Spinal cord (tissue), 10 donors: ENCODE data around the gene ARMC9. TPM values are rescaled to one million over a fixed set of nuclear protein-coding genes. Genes with fewer than 3 reads are reported as not detected.

Source experiments
- DNase-seq, 6 donors: peaks; one replicate each; pipeline versions ENCODE4 v3.0.0 to v3.0.0-alpha.2; 2013 to 2015; ENCODE audit warnings: low spot score in 6 of 6, low read depth in 4 of 6
- H3K27ac ChIP-seq: one replicate; pipeline ENCODE4 v1.5.1; 2013; ENCODE audit warnings: low read depth, low read length, control low read depth
- H3K27me3 ChIP-seq: one replicate; pipeline ENCODE4 v1.6.1; 2013; ENCODE audit warnings: low read length; ENCODE audit not compliant: control insufficient read depth, insufficient read depth
- H3K36me3 ChIP-seq: one replicate; pipeline ENCODE4 v1.6.1; 2013; ENCODE audit warnings: low read length; ENCODE audit not compliant: control insufficient read depth, insufficient read depth
- H3K4me1 ChIP-seq: one replicate; pipeline ENCODE4 v1.6.1; 2013; ENCODE audit warnings: low read length; ENCODE audit not compliant: control insufficient read depth, insufficient read depth
- H3K4me3 ChIP-seq: one replicate; pipeline ENCODE4 v1.5.1; 2013; ENCODE audit warnings: low read depth, low read length, control low read depth
- H3K9me3 ChIP-seq: one replicate; pipeline ENCODE4 v1.6.1; 2013; ENCODE audit warnings: low read length; ENCODE audit not compliant: control insufficient read depth, insufficient read depth
- WGBS: methylation state at CpG from one replicate; pipeline ENCODE4 v1.1.5; 2013; ENCODE audit warnings: missing lambda C conversion rate; ENCODE audit not compliant: insufficient coverage; 5-methylcytosine and 5-hydroxymethylcytosine counted together
- polyA plus RNA-seq, 2 donors: library from polyadenylated mRNA; unstranded; fragments of 120-200 nt; gene quantifications; one replicate each; pipeline ENCODE4 v1.2.1, GENCODE V29; 2013; ENCODE audit not compliant: insufficient read length in 2 of 2
- total RNA-seq, 2 donors: library from RNA; depleted of rRNA in 1 of 2; stranded (reverse); fragments of 120-200 nt in 1 of 2; fragments of >200 nt in 1 of 2; gene quantifications; one replicate each; pipeline versions ENCODE4 v1.2.3 to v1.2.4, GENCODE V29; 2013 to 2014
- donor health status: healthy.

The ARMC9 gene
- total and polyA plus RNA-seq, 4 donors = 14.4 to 27.6 (median 21.3) TPM

GRCh38 chr2:231331533-231331932 lies 133.1 kb downstream of the ARMC9 start:
- Histone ChIP-seq H3K27me3 (no peaks in the 10 kb centered on the region), H3K4me1 (no peaks in the 10 kb centered on the region), H3K9me3 (no peaks in the 10 kb centered on the region), H3K36me3 (peaks cover 46% of the 10 kb centered on the region), H3K27ac (no peak overlapping the region), H3K4me3 (no peak overlapping the region)
- 68% methylated on average over 7 of the region's 7 CpGs for WGBS
- no peak for DNase-seq

GRCh38 chr2:231332388-231332787 lies 134.0 kb downstream of the ARMC9 start:
- 98% methylated on average over 6 of the region's 6 CpGs for WGBS
- no peaks in the 10 kb centered on the region for H3K9me3 ChIP-seq
- no peak overlapping the region for H3K4me3 ChIP-seq
- no peak overlapping the region for H3K27ac ChIP-seq
- H3K4me1 ChIP-seq = no peaks in the 10 kb centered on the region
- H3K36me3 ChIP-seq = peaks cover 46% of the 10 kb centered on the region
- H3K27me3 ChIP-seq = no peaks in the 10 kb centered on the region
- no peak for DNase-seq

- DNase-seq = no peak
- no peaks in the 10 kb centered on the region for H3K27me3 ChIP-seq
- no peaks in the 10 kb centered on the region for H3K4me1 ChIP-seq
- 100% methylated on average over 2 of the region's 9 CpGs for WGBS
- H3K36me3 ChIP-seq = peaks cover 46% of the 10 kb centered on the region
- no peak overlapping the region for H3K4me3 ChIP-seq
- H3K9me3 ChIP-seq = no peaks in the 10 kb centered on the region
- no peak overlapping the region for H3K27ac ChIP-seq
These were observed 134.6 kb downstream of the ARMC9 start for GRCh38 chr2:231332872-231333500.

DNA sequence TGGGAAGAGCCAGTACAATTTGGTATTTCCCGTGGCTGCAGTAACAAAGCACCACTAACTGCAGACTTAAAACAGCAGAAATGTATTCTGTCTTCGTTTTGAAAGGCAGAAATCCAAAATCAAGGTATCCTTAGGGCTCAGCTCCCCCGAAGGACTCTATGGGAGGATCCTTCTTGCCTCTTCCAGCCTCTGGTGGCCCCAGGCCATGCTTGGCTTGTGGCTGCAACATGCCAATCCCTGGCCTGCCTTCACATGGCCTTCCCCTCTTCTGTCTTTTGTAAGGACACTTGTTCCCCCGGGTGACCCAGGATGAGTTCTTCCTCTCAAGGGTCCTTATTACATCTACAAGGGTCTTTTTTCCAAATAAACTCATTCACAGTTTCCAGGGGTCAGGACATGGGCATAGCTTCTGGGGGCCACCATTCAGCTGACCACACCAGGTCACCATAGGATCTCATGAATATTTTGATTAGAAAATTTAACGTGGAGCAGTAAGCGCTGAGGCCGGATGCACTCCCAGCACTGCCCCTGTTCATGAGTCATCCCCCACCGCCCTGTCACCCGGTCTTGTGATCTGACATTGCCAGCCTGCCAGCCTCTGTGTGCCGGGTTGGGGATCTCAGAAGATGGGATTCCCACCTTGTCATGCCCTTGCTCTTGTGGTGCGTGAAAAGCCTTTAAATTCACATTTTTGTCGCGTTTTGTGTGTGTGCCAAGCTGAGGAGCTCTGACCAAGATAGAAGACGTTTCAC lies 135.9 kb downstream of the ARMC9 start:
- DNase-seq = no peak
- WGBS = 92% methylated on average over 12 of the region's 14 CpGs
- H3K9me3 ChIP-seq = no peaks in the 10 kb centered on the region
- H3K27me3 ChIP-seq = no peaks in the 10 kb centered on the region
- peaks cover 46% of the 10 kb centered on the region for H3K36me3 ChIP-seq
- H3K4me3 ChIP-seq = no peak overlapping the region
- H3K27ac ChIP-seq = no peak overlapping the region
- H3K4me1 ChIP-seq = no peaks in the 10 kb centered on the region

- 84% methylated on average over 4 of the region's 5 CpGs for WGBS
- H3K36me3 ChIP-seq = peaks cover 46% of the 10 kb centered on the region
- H3K9me3 ChIP-seq = no peaks in the 10 kb centered on the region
These were observed 136.6 kb downstream of the ARMC9 start for GRCh38 chr2:231334981-231335380.

GRCh38 chr2:231335591-231335990 lies 137.2 kb downstream of the ARMC9 start:
- no peaks in the 10 kb centered on the region for H3K4me1 ChIP-seq
- no peak overlapping the region for H3K27ac ChIP-seq
- H3K9me3 ChIP-seq = no peaks in the 10 kb centered on the region
- H3K36me3 ChIP-seq = peaks cover 40% of the 10 kb centered on the region
- no peaks in the 10 kb centered on the region for H3K27me3 ChIP-seq
- WGBS = 94% methylated on average over 11 of the region's 13 CpGs
- no peak overlapping the region for H3K4me3 ChIP-seq
- no peak for DNase-seq

More at GRCh38 chr2:231334981-231335380, 136.6 kb downstream of the ARMC9 start:
- no peak for DNase-seq
- Histone ChIP-seq H3K27me3 (no peaks in the 10 kb centered on the region), H3K4me1 (no peaks in the 10 kb centered on the region), H3K4me3 (no peak overlapping the region), H3K27ac (no peak overlapping the region)

DNA sequence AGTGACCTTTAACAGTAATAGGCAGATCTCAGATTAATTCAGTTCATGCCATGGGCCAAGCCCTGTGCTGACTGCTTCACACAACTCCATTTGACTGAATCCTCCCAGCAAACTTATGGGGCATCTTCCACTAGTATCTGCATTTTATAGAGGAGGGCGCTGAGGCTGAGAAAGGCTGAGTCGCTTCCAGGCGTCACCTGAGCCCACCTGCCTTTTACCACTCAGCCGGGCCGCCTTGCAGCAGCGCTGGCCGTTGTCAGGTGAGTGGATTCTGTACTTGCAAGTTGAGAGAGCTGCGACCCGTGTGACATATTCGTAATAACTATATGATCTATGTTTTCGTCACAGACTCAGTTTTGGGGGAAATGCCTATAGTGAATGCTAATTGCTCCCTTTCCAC lies 137.8 kb downstream of the ARMC9 start:
- 94% methylated on average over 11 of the region's 11 CpGs for WGBS

DNA sequence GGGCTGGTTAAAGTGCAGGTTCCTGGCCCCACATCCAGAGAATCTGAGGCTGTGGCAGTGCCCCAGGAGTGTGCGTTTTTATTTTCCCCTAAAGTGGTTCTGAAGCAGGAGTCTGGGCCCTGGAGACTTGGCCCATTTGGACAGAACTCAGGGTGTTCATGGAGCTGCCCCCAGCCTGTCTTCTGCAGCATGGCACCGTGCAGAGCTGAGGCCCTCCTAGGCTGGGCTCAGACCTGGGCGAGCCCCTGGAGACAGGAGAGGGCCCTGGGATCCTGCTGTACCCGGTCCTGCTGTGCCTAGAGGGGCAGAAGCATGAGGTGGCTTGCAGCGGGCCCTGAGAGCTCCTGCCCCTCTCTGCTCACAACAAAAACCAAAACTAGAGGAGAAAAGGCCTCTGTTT lies 138.3 kb downstream of the ARMC9 start:
- no peaks in the 10 kb centered on the region for H3K27me3 ChIP-seq
- WGBS = 86% methylated on average over 3 of the region's 5 CpGs
- DNase-seq = no peak
- H3K4me3 ChIP-seq = no peak overlapping the region
- H3K9me3 ChIP-seq = no peaks in the 10 kb centered on the region
- H3K27ac ChIP-seq = no peak overlapping the region
- no peaks in the 10 kb centered on the region for H3K4me1 ChIP-seq
- peaks cover 37% of the 10 kb centered on the region for H3K36me3 ChIP-seq

More for the DNA sequence above, 137.8 kb downstream of the ARMC9 start:
- H3K27me3 ChIP-seq = no peaks in the 10 kb centered on the region
- no peaks in the 10 kb centered on the region for H3K9me3 ChIP-seq
- H3K4me3 ChIP-seq = no peak overlapping the region
- no peak for DNase-seq
- H3K27ac ChIP-seq = no peak overlapping the region
- no peaks in the 10 kb centered on the region for H3K4me1 ChIP-seq
- peaks cover 40% of the 10 kb centered on the region for H3K36me3 ChIP-seq

DNA sequence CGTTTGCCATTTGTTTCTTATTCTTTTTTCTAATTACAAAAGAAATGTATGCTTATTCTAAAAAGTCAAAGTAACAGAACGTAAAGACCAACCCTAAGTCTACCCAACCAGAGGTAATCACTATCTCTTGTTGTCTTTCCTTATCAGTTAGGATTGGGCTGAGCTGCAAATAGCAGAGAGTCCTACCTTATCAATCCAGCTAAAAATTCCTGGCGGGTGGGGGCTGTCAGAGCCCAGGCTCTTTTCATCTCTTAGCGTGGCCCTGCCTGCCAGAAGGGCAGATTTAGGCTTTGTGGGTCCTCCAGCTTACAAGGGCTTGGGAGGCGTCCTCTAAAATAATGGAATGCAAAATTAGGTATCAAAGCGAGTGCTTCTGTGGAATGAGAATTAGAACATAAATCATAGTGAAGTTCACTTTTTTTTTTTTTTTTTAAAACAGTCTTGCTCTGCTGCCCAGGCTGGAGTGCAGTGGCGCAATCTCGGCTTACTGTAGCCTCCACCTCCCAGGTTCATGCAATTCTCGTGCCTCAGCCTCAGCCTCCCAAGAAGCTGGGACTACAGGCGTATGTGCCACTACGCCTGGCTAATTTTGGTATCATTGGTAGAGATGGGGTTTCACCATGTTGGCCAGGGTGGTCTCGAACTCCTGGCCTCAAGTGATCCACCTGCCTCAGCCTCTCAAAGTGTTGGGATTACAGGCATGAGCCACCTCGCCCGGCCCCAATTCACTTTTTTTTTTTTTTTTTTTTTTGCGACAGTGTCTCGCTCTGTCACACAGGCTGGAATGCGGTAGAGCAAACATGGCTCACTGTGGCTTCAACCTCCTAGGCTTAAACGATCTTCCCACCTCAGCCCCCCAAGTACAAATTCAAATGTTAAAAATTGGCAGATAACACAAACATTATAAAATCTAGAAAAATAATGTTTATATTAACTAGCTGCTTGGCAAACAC lies 139.7 kb downstream of the ARMC9 start:
- WGBS = 88% methylated on average over 7 of the region's 18 CpGs
- Histone ChIP-seq H3K36me3 (peaks cover 23% of the 10 kb centered on the region), H3K27ac (no peak overlapping the region), H3K9me3 (no peaks in the 10 kb centered on the region), H3K4me1 (peaks cover 8% of the 10 kb centered on the region), H3K27me3 (no peaks in the 10 kb centered on the region), H3K4me3 (no peak overlapping the region)
- DNase-seq = no peak
